ENCODE measurements around the gene PCDHGC5.
A peak's percentile ranks its signal among the peaks of the same experiment; 100 is the strongest.

PCDHGC5 gene

DNA sequence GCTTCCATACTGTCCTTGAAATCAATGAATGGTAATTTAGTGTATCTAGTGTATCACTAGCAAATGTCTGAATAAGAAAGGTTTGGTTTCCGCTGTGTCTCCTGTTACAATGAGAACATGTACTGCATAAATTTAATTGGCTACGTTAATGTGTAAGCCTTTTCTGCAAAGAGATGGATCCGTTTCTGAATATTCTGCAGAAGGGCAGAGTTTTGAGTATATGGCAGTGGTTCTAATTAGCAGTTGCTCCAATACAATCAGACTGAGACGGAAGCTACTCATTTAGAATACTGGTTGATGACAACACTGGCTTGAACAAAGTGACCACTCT, 4.6 kb upstream of the PCDHGC5 start:
- DNase-seq (ENCODE audit: low read depth, low spot score): no peak
- TF ChIP-seq, protein P1, sequence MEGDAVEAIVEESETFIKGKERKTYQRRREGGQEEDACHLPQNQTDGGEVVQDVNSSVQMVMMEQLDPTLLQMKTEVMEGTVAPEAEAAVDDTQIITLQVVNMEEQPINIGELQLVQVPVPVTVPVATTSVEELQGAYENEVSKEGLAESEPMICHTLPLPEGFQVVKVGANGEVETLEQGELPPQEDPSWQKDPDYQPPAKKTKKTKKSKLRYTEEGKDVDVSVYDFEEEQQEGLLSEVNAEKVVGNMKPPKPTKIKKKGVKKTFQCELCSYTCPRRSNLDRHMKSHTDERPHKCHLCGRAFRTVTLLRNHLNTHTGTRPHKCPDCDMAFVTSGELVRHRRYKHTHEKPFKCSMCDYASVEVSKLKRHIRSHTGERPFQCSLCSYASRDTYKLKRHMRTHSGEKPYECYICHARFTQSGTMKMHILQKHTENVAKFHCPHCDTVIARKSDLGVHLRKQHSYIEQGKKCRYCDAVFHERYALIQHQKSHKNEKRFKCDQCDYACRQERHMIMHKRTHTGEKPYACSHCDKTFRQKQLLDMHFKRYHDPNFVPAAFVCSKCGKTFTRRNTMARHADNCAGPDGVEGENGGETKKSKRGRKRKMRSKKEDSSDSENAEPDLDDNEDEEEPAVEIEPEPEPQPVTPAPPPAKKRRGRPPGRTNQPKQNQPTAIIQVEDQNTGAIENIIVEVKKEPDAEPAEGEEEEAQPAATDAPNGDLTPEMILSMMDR (IDR thresholded peaks at IDR 0.05; ENCODE audit: low read depth, low read length): no peak
- H3K4me3 ChIP-seq (ENCODE audit: low read depth, low read length): peak overlapping the region; percentile 27
- in situ Hi-C loops (cut with HindIII; ENCODE audit: low sequenced_read_pairs): no loop called here

DNA sequence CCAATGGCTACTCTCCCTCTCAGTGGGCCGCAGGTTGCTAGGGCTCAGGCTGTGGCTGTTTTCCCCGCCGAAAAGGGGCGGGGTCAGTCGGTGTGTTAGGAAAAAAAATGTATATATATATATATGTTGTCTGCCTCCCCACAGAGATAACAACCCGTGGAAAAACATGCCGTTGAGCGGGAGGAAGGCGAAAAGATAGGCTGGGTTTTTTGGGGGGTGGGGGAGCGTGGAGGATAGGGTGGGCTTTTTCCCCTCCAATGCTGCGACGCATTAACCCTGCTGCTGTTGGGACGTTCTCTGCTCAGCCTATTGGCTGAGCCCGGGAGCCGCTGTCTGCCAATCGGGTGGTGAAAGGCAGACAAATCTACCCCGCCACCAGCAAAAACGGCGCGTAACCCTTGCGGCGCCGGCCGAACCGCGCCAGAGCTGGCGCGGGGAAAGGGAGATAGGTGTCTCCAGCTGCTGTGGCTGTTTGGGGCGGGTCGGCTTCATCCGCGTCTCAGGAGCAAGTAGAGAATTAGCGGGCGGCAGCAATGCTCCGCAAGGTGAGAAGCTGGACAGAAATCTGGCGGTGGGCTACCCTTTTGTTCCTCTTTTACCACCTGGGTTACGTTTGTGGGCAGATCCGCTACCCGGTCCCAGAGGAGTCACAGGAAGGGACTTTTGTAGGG, 4.1 kb upstream of the PCDHGC5 start, which contains the start of gene PCDHGC4:
TSS of gene PCDHGC4 (plus strand) at position 390 of the 671 bp plus-strand sequence. CDS start at position 534, 144 bp downstream.
- TF ChIP-seq, protein P1 (IDR thresholded peaks at IDR 0.05; ENCODE audit: low read depth, low read length): no peak
- in situ Hi-C loops (cut with HindIII; ENCODE audit: low sequenced_read_pairs): no loop called here
- DNase-seq (ENCODE audit: low read depth, low spot score): peak; percentile 42
- H3K4me3 ChIP-seq (ENCODE audit: low read depth, low read length): peak within 1 kb of the TSS; percentile 27

DNA sequence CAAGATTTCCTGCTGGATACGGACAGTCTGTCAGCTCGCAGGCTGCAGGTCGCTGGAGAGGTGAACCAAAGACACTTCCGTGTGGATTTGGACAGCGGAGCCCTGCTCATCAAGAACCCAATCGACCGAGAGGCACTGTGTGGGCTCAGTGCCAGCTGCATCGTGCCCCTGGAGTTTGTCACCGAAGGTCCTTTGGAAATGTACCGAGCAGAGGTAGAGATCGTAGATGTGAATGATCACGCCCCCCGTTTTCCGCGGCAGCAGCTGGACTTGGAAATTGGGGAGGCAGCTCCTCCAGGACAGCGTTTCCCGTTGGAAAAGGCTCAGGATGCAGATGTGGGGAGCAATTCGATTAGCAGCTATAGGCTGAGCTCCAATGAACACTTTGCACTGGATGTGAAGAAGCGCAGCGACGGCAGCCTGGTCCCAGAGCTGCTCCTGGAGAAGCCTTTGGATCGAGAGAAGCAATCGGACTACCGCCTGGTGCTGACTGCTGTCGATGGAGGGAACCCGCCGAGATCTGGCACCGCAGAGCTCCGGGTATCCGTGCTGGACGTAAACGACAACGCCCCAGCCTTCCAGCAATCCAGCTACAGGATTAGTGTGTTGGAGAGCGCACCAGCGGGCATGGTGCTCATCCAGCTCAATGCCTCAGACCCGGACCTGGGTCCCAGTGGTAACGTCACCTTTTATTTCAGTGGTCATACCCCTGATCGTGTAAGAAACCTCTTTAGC, 3.4 kb upstream of the PCDHGC5 start:
- TF ChIP-seq, protein P1 (IDR thresholded peaks at IDR 0.05; ENCODE audit: low read depth, low read length): no peak
- DNase-seq (ENCODE audit: low read depth, low spot score): no peak
- H3K4me3 ChIP-seq (ENCODE audit: low read depth, low read length): peak overlapping the region; percentile 27
- in situ Hi-C loops (cut with HindIII; ENCODE audit: low sequenced_read_pairs): no loop called here

DNA sequence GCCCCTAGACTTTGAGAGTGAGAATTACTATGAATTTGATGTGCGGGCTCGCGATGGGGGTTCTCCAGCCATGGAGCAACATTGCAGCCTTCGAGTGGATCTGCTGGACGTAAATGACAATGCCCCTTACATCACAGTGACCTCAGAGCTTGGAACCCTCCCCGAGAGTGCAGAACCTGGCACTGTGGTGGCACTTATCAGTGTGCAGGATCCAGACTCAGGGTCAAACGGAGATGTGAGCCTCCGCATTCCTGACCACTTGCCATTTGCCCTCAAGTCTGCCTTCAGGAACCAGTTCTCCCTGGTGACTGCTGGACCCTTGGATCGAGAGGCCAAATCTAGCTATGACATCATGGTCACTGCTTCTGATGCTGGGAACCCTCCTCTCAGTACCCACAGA, 2.8 kb upstream of the PCDHGC5 start:
- DNase-seq (ENCODE audit: low read depth, low spot score): no peak
- TF ChIP-seq, protein P1 (IDR thresholded peaks at IDR 0.05; ENCODE audit: low read depth, low read length): no peak
- in situ Hi-C loops (cut with HindIII; ENCODE audit: low sequenced_read_pairs): no loop called here
- H3K4me3 ChIP-seq (ENCODE audit: low read depth, low read length): no peak overlapping the region

DNA sequence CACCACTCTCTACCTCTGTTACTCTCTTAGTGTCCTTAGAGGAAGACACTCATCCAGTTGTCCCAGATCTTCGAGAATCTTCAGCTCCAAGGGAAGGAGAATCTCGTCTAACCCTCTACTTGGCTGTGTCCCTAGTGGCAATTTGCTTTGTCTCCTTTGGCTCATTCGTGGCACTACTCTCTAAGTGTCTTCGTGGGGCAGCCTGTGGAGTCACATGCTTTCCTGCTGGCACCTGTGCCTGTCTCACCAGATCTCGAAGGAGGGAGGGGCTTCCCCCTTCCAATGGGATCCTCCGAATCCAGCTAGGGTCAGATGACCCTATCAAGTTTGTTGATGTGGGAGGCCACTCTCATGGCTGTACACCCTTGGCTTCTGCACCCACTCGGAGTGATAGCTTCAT, 1.8 kb upstream of the PCDHGC5 start:
- no peak overlapping the region for H3K4me3 ChIP-seq (ENCODE audit: low read depth, low read length)
- TF ChIP-seq, protein P1 (IDR thresholded peaks at IDR 0.05; ENCODE audit: low read depth, low read length): no peak
- no peak for DNase-seq (ENCODE audit: low read depth, low spot score)
- in situ Hi-C loops (cut with HindIII; ENCODE audit: low sequenced_read_pairs): no loop called here

DNA sequence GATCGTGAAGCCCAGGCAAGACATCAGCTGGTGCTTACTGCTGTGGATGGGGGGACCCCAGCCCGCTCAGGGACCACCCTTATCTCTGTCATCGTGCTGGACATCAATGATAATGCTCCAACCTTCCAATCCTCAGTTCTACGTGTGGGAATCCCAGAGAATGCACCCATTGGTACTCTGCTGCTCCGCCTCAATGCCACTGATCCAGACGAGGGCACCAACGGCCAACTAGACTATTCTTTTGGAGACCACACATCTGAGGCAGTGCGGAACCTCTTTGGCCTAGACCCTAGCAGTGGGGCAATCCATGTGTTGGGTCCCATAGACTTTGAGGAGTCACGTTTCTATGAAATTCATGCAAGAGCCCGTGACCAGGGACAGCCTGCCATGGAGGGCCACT, 960 bp downstream of the PCDHGC5 start:
- TF ChIP-seq, protein P1 (IDR thresholded peaks at IDR 0.05; ENCODE audit: low read depth, low read length): no peak
- H3K4me3 ChIP-seq (ENCODE audit: low read depth, low read length): no peak overlapping the region
- in situ Hi-C loops (cut with HindIII; ENCODE audit: low sequenced_read_pairs): no loop called here
- DNase-seq (ENCODE audit: low read depth, low spot score): no peak
